DND-41 (cell line): ENCODE measurements around the gene PSAP.

Source experiments
- ATAC-seq: fragments of 200-7000 bp; cut with Tn5 transposase; 3 replicates; pipeline ENCODE4 v1.9.1; 2021; ENCODE audit warnings: low read depth; ENCODE audit not compliant: insufficient read depth
- DNase-seq: peaks from one replicate; pipeline ENCODE4 v3.0.0-alpha.2; 2020
- H2AFZ ChIP-seq: 2 replicates; pipeline ENCODE4 v1.6.0; 2012; ENCODE audit warnings: low read depth, low read length
- H3K27ac ChIP-seq: 2 replicates; pipeline ENCODE4 v1.5.1; 2012; ENCODE audit warnings: low read length, inconsistent platforms
- H3K27me3 ChIP-seq: fragments of 200-600 bp; sonication (generic); 2 replicates; pipeline ENCODE4 v1.6.0; 2012; ENCODE audit warnings: low read length, mild to moderate bottlenecking, inconsistent platforms; ENCODE audit not compliant: insufficient read depth, poor library complexity
- H3K36me3 ChIP-seq: 2 replicates; pipeline ENCODE4 v1.5.1; 2012; ENCODE audit warnings: low read length, inconsistent platforms; ENCODE audit not compliant: insufficient read depth
- H3K4me1 ChIP-seq: 2 replicates; pipeline ENCODE4 v1.5.1; 2012; ENCODE audit warnings: mild to moderate bottlenecking, low read length; ENCODE audit not compliant: insufficient read depth
- H3K4me2 ChIP-seq: 2 replicates; pipeline ENCODE4 v1.6.0; 2012; ENCODE audit warnings: mild to moderate bottlenecking, moderate library complexity, low read length, inconsistent platforms; ENCODE audit not compliant: insufficient read depth
- H3K4me3 ChIP-seq, 2 experiments: fragments of 200-600 bp in 1 of 2; shearing (Covaris generic) in 1 of 2; 2 replicates each; pipeline ENCODE4 v1.5.1; 2012 to 2016; ENCODE audit warnings: inconsistent platforms in 2 of 2, low read length in 2 of 2, mild to moderate bottlenecking in 2 of 2, low read depth in 1 of 2, moderate library complexity in 1 of 2
- H3K79me2 ChIP-seq: 2 replicates; pipeline ENCODE4 v1.6.0; 2012; ENCODE audit warnings: low read length, inconsistent platforms; ENCODE audit not compliant: insufficient read depth
- H3K9ac ChIP-seq: 2 replicates; pipeline ENCODE4 v1.6.0; 2012; ENCODE audit warnings: low read depth, mild to moderate bottlenecking, inconsistent platforms, low read length, moderate library complexity
- H3K9me3 ChIP-seq: 2 replicates; pipeline ENCODE4 v1.5.1; 2012; ENCODE audit warnings: low read length, moderate library complexity, mild to moderate bottlenecking, inconsistent platforms; ENCODE audit not compliant: insufficient read depth, severe bottlenecking
- H4K20me1 ChIP-seq: 2 replicates; pipeline ENCODE4 v1.6.0; 2012; ENCODE audit warnings: low read length; ENCODE audit not compliant: insufficient read depth
- CTCF ChIP-seq: IDR thresholded peaks from 2 replicates; pipeline ENCODE4 v1.5.1; 2012; ENCODE audit warnings: borderline replicate concordance, low read length, moderate library complexity, mild to moderate bottlenecking; ENCODE audit not compliant: poor library complexity, severe bottlenecking; ENCODE audit errors: extremely low read depth
- EZH2 ChIP-seq: IDR thresholded peaks from 3 replicates; pipeline ENCODE4 v1.6.1; 2012; ENCODE audit warnings: borderline replicate concordance, low read depth, mild to moderate bottlenecking, moderate library complexity, low read length, inconsistent platforms; ENCODE audit not compliant: severe bottlenecking

The PSAP gene

DNA sequence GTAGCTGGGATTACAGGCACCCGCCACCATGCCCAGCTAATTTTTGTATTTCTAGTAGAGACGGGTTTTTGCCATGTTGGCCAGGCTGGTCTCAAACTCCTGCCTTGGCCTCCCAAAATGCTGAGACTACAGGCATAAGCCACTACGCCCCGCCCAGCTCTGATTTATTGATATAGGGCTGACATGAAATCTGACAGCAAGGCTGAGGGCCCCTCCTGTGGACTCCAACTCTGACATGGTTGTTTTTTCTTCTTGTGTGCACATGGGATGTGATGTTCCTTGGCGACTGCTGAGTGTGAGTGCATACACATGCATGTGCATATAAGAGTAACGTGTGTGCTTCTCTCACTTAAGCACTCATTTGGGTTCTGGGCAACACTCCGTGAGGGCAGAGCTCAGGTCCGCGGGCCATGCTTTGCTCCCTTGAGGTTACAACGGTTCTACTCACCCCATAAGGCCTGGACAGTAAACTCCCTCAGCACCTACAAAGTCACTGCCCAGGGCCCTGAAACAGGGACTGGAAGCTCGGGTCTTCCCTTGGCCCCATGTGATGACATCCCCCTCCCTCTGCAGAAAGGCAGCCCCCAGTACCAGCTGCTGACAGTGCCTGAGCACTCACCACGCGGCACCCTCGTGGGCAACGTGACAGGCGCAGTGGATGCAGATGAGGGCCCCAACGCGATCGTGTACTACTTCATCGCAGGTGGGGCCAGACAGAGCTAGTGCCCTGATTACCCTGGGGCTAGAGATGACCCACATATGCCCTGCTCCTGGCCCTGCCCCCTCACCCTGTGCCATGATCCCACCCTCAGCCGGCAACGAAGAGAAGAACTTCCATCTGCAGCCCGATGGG, 44.1 kb downstream of the PSAP start:
- Histone ChIP-seq H2AFZ (no peak overlapping the region), H3K4me2 (no peak overlapping the region), H3K27me3 (no peaks in the 10 kb centered on the region), H4K20me1 (peaks cover 3% of the 10 kb centered on the region; the same call in 1 of the 2 replicates), H3K9me3 (no peaks in the 10 kb centered on the region), H3K9ac (no peak overlapping the region), H3K4me1 (no peaks in the 10 kb centered on the region), H3K79me2 (no peaks in the 10 kb centered on the region), H3K4me3 (no peak overlapping the region), H3K36me3 (no peaks in the 10 kb centered on the region), H3K27ac (no peak overlapping the region)
- DNase-seq: no peak
- TF ChIP-seq EZH2 (no peak), CTCF (no peak)
- no peak for ATAC-seq

DNA sequence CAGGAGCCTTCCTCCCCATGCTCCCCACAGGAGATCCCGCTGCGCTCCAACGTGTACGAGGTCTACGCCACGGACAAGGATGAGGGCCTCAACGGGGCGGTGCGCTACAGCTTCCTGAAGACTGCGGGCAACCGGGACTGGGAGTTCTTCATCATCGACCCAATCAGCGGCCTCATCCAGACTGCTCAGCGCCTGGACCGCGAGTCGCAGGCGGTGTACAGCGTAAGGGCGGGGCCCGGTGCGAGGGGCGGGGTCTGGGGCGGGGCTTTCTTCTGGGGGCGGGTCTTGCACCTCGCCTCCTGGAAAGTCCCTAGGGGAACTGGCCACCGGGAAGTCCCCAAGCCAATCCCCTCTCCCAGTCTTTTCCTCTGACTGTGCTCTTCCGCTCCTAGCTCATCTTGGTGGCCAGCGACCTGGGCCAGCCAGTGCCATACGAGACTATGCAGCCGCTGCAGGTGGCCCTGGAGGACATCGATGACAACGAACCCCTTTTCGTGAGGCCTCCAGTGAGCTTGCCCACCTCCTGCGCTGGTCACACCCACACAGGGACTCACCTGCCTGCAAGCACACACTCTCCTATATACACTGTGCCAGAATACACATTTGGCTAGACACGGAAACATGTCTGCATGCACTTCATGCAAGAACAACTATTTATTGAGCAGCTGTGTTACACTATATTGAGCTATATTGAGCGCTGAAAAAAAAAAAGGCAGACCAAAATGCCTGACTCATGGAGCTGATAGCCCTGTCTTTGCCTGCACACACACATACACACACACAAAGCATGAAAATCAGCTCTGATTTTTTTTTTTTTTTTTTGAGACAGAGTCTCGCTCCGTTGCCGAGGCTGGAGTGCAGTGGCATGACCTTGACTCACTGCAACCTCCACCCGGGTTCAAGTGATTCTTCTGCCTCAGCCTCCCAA, 45.0 kb downstream of the PSAP start:
- no peak overlapping the region for H3K4me3 ChIP-seq
- H3K79me2 ChIP-seq: no peaks in the 10 kb centered on the region
- H3K27me3 ChIP-seq: no peaks in the 10 kb centered on the region

DNA sequence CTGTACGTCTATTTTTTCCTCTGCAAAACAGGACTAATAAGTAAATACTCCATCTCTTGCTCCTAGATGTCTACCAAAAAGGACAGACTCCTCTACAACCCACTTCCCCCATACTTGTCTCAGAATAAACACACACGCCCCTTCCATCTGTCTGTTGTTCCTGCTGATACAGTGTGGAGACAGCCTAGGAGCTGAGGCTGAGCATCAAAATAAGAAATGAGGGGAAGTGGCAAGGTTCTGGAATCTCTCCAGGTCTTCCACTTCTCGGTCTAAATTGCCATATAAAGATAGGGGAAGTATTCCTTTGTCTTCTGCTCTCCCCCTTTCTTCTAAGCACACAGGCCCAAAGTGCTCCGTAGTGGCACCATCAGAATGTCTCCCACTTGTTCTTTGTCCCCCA, 47.0 kb downstream of the PSAP start:
- H3K4me2 ChIP-seq: no peak overlapping the region

More for the DNA sequence above, 45.0 kb downstream of the PSAP start:
- Histone ChIP-seq H3K9ac (no peak overlapping the region), H2AFZ (no peak overlapping the region), H3K4me1 (no peaks in the 10 kb centered on the region), H3K4me2 (no peak overlapping the region), H4K20me1 (no peaks in the 10 kb centered on the region), H3K9me3 (no peaks in the 10 kb centered on the region), H3K36me3 (no peaks in the 10 kb centered on the region), H3K27ac (no peak overlapping the region)
- no peak for DNase-seq
- no peak for TF ChIP-seq CTCF
- no peak for TF ChIP-seq EZH2
- no peak for ATAC-seq

More for the DNA sequence above, 47.0 kb downstream of the PSAP start:
- H4K20me1 ChIP-seq: no peaks in the 10 kb centered on the region
- H3K4me3 ChIP-seq: no peak overlapping the region
- H3K27ac ChIP-seq: no peak overlapping the region
- ATAC-seq (no peak), DNase-seq (no peak)
- no peak overlapping the region for H3K9ac ChIP-seq
- H3K9me3 ChIP-seq: no peaks in the 10 kb centered on the region
- no peaks in the 10 kb centered on the region for H3K4me1 ChIP-seq
- H2AFZ ChIP-seq: no peak overlapping the region
- no peaks in the 10 kb centered on the region for H3K36me3 ChIP-seq
- H3K79me2 ChIP-seq: no peaks in the 10 kb centered on the region
- no peaks in the 10 kb centered on the region for H3K27me3 ChIP-seq
- no peak for TF ChIP-seq EZH2
- TF ChIP-seq CTCF: no peak
